Neural crest cell (in vitro differentiated cells): ENCODE results near the gene KCP. TPM values are rescaled to one million over a fixed set of nuclear protein-coding genes. Genes with fewer than 3 reads are reported as not detected.
A peak's percentile ranks its signal among the peaks of the same experiment; 100 is the strongest.

Source experiments
- DNase-seq: peaks from one replicate; pipeline ENCODE4 v3.0.0; 2021; ENCODE audit warnings: low read depth, mixed read lengths, low spot score
- H3K27ac Mint-ChIP-seq: one replicate; pipeline ENCODE4 v1.8.0; 2021; ENCODE audit warnings: mild to moderate bottlenecking, mixed read lengths; ENCODE audit not compliant: unreplicated experiment
- H3K27me3 Mint-ChIP-seq: 2 replicates; pipeline ENCODE4 v1.8.0; 2021; ENCODE audit warnings: low read depth, mild to moderate bottlenecking, mixed read lengths
- H3K36me3 Mint-ChIP-seq: 2 replicates; pipeline ENCODE4 v1.8.0; 2021; ENCODE audit warnings: low read depth, mild to moderate bottlenecking, mixed read lengths
- H3K4me1 Mint-ChIP-seq: 2 replicates; pipeline ENCODE4 v1.8.0; 2021; ENCODE audit warnings: mixed read lengths
- H3K4me3 Mint-ChIP-seq: one replicate; pipeline ENCODE4 v1.8.0; 2021; ENCODE audit warnings: mild to moderate bottlenecking, mixed read lengths
- H3K9me3 Mint-ChIP-seq: 2 replicates; pipeline ENCODE4 v1.8.0; 2021; ENCODE audit warnings: mixed read lengths
- CTCF ChIP-seq: fragments of 200-600 bp; sonication (generic); conservative IDR thresholded peaks from 2 replicates; pipeline ENCODE4 v1.5.0; 2021; ENCODE audit warnings: antibody characterized with exemption, mild to moderate bottlenecking
- total RNA-seq: library from RNA; stranded (reverse); gene quantifications from 2 replicates; pipeline ENCODE4 v1.2.1, GENCODE V29; 2021

The KCP gene
- total RNA-seq, 1 donor from 2014 or later = 2.9 TPM

DNA sequence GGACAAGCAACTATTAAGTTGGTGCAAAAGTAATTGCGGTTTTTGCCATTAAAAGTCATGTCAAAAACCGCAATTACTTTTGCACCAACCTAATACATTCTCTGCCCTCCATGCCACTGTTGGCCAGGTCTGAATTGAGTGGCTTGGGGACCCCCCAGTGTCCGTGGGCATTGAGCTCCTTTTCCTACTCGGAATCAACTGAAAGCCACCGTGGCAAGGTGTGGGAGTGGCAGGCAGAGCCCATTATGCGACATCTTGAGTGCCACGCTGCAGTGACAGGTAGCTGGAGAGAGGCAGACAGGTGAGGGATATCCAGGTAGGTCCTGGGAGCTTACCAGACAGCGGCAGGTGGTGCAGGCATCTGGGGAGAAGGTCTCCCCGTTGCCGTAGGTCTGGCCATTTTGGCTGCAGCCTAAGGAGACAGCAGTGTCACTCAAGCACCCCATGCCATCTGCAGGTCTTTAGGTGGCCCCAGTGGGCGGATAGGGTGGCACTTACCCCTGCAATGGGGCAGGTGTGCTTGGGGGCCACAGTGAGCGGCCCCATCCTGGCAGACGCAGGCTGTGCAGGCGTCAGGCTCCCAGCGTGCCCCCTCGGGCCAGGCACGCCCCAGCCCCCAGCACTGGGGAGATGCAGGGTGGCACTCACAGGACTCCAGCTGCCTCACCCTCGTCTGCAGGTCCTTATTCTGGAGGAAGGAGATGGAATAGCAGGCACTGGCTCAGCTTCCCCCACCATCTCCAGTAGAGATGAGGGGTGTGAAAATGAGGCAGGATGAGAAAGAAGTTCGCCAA is 3.5 kb downstream of the KCP start:
- peaks cover 23% of the 10 kb centered on the region for H3K27me3 Mint-ChIP-seq
- peaks cover 25% of the 10 kb centered on the region for H3K4me1 Mint-ChIP-seq
- H3K4me3 Mint-ChIP-seq = no peak overlapping the region
- H3K27ac Mint-ChIP-seq = no peak overlapping the region
- no peak for TF ChIP-seq CTCF
- no peaks in the 10 kb centered on the region for H3K36me3 Mint-ChIP-seq
- no peak for DNase-seq
- H3K9me3 Mint-ChIP-seq = no peaks in the 10 kb centered on the region

- Mint-ChIP-seq H3K27ac (no peak overlapping the region), H3K27me3 (peaks cover 19% of the 10 kb centered on the region), H3K4me1 (peaks cover 18% of the 10 kb centered on the region), H3K36me3 (no peaks in the 10 kb centered on the region), H3K4me3 (no peak overlapping the region), H3K9me3 (no peaks in the 10 kb centered on the region)
- TF ChIP-seq CTCF = no peak
- DNase-seq = no peak
Observed at GRCh38 chr7:128906001-128906765, 4.3 kb downstream of the KCP start.

DNA sequence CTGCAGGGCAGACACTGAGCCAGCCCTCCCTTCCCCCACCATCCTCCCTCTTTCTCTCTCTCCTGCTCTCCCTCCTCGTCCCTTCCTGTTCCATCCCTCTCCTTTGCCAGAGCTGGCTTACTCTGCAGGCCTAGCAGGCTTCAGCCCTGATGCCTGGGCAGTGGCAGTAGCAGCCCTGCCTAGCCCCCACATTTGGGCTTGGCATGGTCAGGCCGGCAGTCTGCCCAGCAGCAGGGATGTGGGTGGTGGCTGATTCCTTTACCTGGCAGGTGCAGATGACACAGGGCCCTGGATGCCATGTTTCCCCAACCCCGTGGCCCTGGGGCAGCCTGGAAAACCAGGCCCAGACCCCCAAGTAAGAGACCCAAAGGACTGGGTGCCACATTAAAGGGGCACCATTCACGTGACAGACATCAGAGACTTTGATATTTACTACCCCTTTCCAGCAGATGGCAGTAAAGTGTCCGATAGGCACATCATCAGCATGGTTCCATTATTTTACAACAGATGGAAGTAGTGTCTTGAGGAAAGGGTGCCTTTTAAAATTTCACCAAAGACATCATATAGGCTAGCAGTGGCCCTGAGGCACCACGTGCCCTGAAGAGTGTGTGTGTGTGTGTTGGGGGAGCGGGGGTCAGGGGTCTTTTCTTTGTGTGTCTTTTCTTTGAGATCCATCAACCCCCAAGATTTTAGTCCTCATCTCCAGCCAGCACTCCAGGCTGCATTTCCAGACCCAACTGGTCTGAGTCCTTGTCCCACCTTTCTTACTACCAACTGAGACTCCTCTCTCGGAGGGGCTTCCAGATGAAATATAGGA is 5.9 kb downstream of the KCP start:
- TF ChIP-seq CTCF = peak; percentile 67
- Mint-ChIP-seq H3K36me3 (no peaks in the 10 kb centered on the region), H3K9me3 (no peaks in the 10 kb centered on the region), H3K4me3 (no peak overlapping the region), H3K27me3 (peaks cover 7% of the 10 kb centered on the region), H3K27ac (no peak overlapping the region), H3K4me1 (peaks cover 8% of the 10 kb centered on the region)
- DNase-seq = no peak

DNA sequence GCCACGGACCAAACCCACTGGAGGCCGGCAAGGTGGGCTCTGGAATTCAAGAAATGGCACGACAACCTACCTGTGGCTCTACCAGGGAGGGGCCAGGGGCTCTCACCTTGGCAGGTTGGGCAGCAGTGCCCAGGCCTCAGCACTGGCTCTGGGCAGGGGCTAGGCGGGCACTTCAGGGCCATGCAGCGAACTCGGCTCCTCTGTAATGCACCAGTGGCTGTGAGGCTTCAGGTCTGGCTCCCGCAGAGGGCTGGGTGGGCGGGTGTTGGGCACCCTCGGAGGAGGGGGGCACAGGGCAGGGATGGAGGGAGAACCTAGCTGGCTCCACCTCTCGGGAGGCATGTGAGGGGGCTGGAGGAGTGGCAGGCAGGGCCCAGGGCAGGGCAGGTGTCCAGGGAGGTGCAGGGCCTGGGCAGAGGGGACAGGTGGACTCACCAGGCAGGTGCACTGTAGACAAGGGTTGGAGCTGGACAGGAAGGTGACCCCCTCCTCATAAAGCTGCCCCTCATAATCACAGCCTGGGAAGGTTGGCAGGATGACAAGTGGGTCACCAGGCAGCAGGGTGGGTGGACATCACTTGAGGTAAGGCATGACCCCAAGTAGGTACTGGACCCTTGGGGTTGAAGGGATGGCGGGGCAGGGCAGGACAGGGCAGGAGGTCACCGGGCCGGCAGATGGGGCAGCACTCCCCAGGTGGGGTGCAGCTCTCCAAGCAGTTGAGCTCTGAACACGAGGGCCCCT is 6.7 kb downstream of the KCP start:
- no peak overlapping the region for H3K27ac Mint-ChIP-seq
- H3K4me1 Mint-ChIP-seq = no peaks in the 10 kb centered on the region
- H3K9me3 Mint-ChIP-seq = no peaks in the 10 kb centered on the region
- H3K4me3 Mint-ChIP-seq = no peak overlapping the region
- DNase-seq = no peak
- no peaks in the 10 kb centered on the region for H3K27me3 Mint-ChIP-seq
- no peaks in the 10 kb centered on the region for H3K36me3 Mint-ChIP-seq
- no peak for TF ChIP-seq CTCF
